ENCODE measurements around the gene SLC8B1.

The SLC8B1 gene

DNA sequence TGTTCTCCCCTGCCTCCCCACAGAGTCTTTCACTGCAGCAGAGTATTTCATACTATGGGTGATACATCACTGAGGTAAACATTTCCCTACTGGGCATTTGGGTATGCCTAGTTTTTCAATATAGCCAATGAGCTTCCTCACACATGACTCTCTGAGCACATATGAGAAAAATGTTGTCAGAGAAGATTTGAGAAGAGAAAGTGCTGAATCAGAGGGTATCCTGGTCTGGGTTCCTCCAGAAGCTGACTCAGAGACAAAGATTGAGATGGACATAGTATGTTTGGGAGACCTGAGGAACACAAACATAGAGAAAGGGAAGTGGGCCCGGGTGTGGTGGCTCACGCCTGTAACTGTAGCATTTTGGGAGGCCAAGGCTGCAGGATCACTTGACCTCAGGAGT, 12.6 kb downstream of the SLC8B1 start:
- DNase-seq (ENCODE audit: low spot score) = no peak

DNA sequence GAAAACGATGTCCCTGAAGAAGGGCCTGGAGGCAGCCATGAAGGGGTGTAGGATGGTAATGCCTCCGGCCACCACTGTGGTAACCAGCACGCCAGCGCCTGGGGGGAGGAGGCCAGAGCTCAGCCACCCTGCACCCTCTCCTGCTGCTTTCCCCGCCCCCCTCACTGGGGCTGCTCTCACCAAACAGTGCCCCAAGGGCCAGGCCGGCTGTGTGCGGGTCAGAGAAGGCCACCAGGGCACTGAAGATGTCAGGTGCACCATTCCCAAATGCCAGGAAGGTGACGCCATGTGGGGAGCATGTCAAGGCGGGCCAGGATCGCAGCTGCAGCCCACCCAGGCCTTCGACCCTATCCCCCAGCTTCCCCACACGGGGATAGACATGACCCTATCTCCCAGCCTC, 14.5 kb downstream of the SLC8B1 start:
- no peak for DNase-seq (ENCODE audit: low spot score)

DNA sequence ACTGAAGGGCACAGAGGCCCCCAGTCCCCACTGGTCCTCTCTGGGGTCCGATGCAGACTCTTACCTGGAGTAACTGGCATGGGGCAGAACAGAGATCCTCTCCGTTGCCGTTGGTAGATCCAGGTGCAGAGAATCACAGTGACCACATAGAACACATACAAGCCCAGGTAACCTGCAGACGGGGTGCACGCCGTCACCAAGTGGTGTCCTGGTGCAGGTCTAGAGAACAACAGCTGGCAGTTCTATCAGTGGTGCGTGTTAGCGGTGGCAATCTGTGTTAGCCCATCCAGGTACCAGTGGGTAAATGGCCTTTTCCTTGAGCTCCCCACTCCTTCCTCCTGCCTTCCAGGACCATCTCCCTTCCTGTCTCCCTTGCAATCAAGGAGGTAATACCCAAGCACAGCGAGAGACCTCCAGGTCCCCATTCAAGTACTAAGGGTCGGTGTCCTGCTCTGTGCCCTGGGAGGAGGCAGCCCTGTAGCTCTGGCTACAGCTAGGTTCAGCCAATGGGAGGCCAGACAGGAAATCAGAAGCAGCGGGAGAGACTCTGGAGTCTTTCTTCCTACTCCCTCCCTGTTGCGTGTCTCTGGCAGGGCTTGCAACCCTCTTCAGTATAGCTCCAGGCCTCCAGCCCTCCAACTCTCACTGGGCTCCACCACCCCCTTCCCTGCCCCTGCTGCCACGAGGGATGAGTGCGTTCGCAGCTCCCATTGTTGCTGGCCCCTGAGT, 15.8 kb downstream of the SLC8B1 start:
- no peak for DNase-seq (ENCODE audit: low spot score)

DNA sequence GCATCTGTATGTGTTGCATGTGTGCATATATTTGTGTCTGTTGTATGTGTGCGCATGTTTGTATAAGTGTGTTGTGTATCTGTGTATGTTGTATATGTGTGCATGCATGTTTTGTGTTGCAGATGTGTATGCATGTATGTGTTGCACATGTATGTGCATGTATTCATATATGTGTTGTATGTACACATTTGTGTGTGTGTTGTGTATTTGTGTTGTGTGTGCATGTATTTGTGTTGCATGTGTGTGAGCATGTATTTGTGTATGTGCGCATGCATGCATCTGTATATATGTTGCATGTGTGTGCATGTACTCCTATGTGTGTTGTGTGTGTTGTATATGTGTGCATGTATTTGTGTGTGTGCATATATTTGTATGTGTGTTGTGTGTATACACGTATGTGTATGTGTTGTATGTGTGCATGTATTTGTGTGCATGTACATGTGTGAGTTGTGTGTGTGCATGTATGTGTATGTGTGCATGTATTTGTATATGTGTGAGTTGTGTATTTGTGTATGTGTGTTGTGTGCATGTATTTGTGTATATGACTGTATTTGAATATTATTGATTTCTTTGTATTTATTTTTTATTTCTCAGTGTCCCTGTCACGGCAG, 16.8 kb downstream of the SLC8B1 start:
- DNase-seq (ENCODE audit: low spot score) = no peak

DNA sequence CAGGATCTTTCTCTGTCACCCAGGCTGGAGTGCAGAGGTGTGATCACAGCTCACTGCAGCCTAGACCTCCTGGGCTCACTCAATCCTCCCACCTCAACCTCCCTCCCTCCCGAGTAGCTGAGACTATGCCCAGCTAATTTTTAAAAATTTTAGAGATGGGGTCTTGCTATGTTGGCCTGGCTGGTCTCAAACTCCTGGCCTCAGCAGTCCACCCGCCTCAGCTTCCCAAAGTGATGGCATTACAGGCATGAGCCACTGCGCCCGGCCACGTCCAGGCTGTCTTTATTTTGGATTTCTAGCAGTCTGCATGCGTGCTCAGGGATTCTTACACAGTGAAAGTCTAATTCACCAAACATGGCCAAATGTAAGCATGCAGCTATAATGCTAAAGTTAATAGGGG, 17.8 kb downstream of the SLC8B1 start:
- no peak for DNase-seq (ENCODE audit: low spot score)

DNA sequence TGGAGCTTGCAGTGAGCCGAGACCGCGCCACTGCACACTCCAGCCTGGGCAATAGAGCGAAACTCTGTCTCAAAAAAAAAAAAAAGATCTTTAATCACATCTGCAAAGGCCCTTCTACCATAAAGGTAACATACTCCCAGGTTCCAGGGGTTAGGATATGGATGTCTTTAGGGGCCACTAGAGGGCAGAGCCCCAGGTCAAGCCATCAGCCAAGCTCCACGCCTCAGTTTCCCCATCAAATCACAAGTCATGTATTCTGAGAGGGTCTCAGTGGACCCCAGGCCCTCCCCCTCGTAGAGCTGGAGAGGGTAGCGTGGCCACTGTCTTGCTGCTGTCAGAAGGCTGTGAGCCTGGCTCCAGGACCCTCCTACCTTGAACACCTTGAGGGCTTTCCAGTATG, 18.8 kb downstream of the SLC8B1 start:
- DNase-seq (ENCODE audit: low spot score) = no peak

DNA sequence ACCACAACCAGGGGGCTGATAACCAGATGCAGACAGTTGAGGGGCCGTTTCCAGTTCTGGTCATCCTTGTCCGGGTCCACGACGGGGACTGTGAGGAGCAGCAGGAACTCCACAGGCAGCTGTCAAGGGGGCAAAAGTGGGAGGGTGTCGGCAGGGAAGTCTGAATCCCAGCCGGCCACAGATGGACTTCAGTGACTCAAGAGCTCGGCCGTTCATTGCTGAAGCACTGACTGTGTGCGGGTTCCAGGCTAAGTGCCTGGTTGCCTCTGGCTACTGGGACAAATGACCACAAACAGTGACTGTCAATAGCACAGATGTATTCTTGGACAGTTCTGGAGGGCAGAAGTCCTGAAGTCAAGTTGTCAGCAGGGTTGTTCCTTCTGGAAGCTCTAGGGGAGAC, 19.6 kb downstream of the SLC8B1 start:
- no peak for DNase-seq (ENCODE audit: low spot score)

DNA sequence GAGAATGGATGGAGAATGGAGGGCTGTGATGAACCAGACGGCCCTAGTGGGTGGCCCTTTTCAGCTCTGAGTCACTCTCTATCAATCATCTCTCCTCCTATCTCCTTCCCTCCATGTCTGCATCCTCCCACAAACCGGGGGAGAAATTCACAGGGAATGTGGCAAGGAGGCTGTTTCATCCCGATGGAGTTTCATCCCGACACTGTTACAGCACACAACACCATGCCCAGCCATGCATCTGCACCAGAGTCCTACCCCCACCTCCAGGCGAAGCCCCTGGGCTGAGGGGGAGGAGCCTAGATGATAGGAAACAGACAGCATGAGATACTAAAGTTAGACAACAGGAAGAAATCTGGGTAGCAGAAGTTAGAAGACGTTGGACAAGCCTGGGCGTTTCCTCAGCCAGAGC, 20.8 kb downstream of the SLC8B1 start:
- no peak for DNase-seq (ENCODE audit: low spot score)

DNA sequence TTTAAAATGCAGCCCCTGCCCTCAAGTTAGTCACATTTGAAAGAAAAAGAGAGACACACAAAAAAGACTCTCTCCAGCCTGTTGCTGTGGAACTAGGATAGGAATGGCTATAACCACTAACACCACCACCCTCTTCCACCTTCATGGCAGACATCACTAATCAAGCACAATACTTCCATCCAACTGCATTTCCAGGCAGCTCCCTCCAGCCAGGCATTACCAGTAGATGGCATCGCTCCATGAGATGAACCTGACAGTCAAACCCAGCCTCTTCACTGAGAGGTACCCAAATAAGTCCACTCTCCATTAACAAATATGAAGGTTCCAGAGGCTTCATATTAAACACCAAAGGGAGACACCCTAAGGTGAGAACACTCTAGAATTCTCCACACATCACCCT, 24.4 kb downstream of the SLC8B1 start:
- peak; percentile 14 for DNase-seq (ENCODE audit: low spot score)

DNA sequence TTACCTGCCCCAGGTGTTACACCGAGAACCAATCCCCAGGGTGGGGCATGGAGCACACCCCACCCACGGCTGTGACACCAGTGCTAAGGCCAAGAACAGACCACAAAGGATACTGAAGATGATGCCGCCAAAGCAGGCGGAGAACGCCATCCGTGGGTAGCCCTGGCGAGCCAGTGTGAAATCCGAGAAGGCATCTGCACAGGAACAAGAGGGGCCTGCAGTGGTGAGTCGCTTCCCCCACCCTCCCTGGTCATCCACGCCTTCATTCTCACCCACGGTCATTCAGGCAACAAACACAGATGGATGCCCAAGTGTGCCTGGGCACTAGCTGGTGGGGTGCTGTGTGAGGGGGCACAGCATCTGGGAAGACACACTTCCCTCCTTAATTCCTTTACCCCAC, 28.5 kb downstream of the SLC8B1 start:
- DNase-seq (ENCODE audit: low spot score) = no peak

DNA sequence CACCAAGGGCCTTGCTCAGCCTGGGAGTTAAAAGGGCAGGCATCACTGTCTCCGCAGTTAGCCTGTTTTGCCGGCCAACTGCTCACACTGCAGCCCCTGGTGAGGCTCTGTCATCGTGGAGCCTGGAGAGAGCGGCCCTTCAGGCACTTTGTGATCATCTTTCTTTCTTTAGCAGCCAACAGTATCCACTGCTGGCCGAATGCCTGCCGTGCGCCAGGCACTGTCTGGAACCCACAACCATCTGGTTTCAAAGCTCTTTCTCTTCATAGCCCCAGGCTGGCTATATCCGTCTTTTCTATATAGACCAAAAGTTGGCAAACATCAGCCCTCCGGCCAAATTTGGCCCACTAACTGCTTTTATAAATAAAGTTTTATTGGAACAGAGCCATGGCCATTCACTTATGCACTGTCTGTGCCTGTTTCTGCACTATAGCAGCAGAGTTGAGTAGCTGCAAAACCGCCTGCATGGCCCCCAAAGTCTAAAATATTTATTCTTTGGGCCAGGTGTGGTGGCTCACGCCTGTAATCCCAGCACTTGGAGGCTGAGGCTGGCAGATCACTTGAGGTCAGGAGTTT, 29.5 kb downstream of the SLC8B1 start:
- no peak for DNase-seq (ENCODE audit: low spot score)

DNA sequence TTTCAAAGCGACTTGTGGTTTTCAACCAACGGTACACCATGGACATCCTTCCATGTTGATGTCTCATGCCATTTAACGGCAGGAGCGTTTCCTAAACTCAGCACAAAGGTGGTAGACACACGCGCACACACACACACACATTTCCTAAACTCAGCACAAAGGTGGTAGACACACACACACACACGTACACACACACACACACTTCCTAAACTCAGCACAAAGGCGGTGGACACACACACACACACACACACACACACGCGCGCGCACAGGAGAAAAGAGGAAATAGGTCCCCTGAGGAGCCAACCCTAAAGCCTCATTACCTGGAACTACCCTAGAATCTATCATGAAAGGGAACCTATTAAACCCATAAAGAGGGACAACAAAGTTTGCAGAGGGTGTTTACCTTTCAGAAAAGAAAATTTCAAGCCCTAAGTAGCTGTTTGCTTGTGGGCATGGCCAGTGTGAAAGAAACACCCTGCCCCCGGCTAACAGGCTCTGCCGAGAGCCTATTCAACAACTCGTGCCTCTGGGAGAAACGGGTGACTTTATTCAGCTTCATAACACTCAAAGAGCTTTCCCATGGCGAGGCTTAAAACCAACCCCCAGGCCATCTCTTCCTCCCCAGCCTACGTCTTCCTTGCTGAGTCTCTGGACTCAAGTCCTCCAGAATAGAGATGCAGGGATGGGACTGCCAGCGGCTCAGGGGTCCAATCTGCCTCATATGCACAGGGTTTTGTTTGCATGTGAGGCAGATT, 31.8 kb downstream of the SLC8B1 start:
- DNase-seq (ENCODE audit: low spot score) = no peak

DNA sequence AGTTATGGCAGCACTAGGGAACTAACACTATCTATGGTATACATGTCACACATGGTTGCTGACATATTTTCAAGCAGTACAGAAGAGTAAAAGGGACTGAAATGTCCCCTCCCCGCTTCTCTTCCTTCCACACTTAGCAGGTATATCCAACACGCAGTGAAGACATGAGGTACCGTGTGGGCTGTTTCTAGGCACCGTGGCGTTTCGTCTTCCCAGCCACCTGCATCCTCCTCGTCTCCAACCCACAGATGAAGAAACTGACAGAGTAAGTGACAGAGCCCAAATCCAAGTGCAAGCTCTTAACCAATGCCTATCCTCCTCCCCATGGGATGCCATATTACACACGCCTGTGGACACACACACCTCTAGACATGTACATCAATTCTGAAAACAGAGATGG, 32.4 kb downstream of the SLC8B1 start:
- no peak for DNase-seq (ENCODE audit: low spot score)

DNA sequence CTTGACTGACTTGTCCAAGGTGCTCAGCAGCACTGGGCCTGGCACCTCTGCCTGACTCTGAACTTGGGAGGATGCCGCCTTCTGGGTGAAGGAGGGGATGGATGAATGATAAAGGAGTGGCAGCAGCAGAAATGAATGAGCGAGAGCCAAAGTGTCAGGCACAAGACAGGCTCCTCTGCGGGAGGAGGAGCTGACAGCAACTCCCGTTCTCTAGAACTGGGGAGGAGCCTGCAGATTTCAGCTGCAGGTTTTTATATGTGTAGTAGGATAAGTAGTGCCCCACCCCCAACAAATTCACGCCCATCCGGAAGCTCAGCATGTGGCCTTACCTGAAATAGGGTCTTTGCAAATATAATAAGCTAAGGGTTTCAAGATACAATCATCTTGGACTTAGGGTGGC, 33.1 kb downstream of the SLC8B1 start:
- DNase-seq (ENCODE audit: low spot score) = no peak

DNA sequence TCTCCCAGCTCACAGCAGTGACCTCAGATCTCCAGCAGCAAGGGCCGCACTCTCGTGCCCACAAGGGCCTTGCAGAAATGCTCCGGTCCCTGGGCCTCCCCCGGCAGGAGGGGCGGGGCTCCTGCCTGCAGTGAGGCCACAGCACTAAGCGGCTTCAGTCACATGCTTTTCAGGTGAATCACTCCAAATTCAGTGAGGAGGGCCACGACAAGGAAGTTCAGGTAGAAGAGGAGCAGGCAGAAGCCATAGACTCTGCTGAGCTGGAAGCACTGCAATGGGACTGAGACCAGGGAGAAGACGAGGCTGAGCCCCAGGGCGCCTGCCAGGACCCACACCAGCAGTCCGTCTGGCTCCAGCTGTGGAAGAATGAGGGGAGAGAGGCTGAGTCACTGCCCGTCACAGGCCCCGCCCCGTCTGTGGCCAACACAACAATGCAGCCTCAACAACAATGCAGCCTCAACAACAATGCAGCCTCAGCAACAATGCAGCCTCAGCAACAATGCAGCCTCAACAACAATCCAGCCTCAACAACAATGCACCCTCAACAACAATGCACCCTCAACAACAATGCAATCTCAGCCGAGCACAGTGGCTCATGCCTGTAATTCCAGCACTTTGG, 35.2 kb downstream of the SLC8B1 start:
- DNase-seq (ENCODE audit: low spot score) = no peak

DNA sequence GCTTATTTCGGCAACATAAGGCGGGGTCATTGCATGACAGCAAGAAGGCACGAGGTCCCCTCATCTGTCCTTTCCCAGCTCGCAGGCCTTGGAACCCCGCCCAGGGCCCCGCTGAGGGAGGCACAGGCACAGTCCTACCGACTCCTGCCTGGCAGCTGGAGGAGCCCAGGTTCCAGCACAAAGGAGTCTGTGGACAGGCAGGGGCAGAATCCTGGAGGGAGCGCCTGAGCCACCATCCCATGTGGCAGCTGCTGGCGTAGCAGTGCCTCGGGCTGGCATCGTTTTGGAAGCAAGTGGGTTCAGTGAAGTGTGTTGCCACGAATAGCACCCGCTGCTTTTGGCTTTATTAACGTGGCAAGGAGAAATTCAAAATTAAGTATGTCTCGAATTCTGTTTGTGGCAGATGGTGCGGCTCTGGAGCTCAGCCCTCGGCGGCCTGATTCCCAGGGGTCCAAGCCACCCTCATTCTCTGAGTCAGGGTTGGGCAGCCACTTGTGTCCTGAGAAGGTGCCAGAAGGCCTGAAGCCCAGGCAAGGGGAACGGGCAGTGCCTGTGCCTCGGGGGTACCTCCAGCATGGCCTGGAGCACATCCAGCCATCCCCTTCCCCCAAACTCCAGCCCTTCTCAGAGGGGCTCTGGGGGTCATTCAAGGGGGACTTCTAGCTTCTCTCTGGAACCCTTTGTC, 35.9 kb downstream of the SLC8B1 start:
- no peak for DNase-seq (ENCODE audit: low spot score)

DNA sequence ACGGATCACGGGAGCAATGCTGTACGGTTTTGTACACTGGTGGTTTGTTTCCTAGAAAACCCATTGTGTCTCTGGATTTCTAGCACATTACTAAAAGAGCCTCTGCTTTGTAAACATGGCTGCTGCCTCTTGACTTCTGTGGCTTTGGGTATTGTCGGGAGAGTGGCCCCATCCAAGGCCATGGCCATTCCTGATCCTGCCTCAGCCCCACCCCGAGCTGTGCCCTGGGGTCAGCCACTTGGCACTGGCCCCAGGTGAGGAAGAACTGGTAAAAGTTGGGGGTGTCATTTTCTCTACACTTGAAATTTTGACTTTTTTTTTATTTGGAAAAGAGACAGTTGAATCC, 36.5 kb downstream of the SLC8B1 start:
- no peak for DNase-seq (ENCODE audit: low spot score)

DNA sequence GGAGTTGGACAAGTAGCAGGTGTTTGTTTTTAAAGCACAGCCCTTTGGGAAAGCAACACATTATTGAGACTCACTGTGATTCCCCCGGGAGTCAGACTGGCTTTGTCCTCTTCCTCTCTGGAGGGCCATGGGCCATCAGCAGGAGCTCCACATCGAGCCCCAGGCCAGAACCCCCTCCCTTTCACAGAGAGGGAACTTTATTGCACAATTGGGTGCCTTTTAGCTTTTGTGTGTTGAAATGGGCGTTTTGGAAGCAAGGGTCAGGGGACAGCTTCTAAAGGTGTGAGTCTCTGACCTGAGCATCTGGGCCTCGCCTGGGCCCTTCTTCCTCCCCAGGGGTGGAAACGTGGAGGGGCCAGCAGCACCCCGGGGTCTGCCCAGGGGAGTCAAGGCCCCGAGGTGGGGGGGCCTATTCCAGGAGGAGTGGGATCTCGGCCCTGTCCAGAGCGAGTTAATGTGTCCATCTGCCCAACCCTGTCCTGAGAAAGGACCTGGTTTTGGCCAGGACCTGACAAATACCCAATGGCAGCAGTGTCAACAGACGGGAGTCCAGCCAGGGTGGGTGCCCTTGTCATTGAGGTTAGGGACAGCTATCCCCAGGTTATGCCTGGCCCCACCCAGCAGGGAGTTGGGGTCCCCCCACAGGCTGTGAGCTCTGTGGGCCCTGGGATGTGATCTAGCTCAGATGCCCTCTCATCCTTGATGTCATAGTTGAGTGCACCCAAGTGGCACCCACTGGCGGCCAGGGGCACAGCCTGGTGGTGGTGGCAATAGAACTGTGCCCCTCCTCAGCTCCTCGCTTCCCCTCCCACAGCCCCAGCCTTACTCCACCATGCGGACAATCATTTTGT, 37.1 kb downstream of the SLC8B1 start:
- DNase-seq (ENCODE audit: low spot score) = no peak

DNA sequence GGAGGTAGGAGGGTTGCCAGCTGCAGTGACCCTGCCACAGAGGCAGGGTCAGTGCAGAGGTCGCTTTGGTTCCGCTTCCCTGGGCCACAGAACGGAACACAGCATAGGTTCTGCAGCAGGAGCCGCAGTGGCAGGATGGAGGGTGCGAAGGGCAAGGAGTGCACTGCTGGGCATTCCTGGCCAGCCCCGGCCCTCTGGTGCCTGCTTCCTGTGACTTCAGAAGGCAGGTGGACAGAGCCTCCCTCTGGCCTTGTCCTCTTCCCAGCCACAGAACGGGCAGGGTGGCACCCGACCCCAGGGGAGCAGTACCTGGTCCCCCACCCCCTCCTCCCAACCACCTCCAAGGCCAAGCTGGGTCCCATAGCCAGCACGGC, 37.7 kb downstream of the SLC8B1 start:
- DNase-seq (ENCODE audit: low spot score) = no peak

DNA sequence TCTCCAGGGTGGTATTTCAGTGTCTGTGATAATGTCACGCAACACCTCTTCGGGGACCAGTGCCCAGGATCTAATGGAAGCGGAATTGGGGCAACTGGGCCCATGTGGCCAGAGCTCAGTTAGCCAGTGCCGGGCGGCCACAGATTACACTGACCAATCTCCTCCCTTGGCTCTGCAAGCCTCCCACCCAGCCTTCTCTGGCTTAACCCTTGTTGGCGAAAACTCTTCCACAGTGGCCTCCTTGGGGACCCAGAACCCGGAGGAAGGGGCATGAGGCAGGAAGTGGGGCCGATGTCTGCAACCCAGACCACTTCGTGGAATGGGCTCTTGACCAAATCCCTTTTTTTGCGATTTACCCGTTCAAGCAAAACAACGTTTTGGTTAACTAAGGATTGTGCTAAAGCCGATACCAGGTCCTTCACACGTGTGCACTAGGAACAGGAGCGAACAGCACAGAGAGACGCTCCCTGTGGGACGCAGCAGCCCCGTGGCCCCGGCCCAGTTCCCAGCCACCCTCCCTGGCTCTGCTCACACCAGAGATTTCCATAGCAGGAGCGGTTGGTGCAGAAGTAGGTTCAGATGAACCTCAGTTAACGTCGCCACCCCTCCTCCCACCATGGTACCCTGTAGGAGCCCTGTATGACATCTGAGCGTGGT, 38.2 kb downstream of the SLC8B1 start:
- no peak for DNase-seq (ENCODE audit: low spot score)
